GM19372 (cell line): ENCODE results near the gene ATP2B3.
A peak's percentile ranks its signal among the peaks of the same experiment; 100 is the strongest.

Experiments used
- ATAC-seq: cut with Tn5 transposase; IDR thresholded peaks from one replicate; pipeline ENCODE4 v1.9.1; 2021; ENCODE audit warnings: mild to moderate bottlenecking, low read depth, moderate library complexity; ENCODE audit not compliant: unreplicated experiment

Gene ATP2B3

GRCh38 chrX:153530411-153531129 lies 13.1 kb downstream of the ATP2B3 start:
- ATAC-seq = no peak

- ATAC-seq = no peak
Measured at GRCh38 chrX:153533091-153533490, 15.6 kb downstream of the ATP2B3 start.

- no peak for ATAC-seq
Measured at GRCh38 chrX:153537080-153537479, 19.6 kb downstream of the ATP2B3 start.

GRCh38 chrX:153537526-153538295 lies 20.3 kb downstream of the ATP2B3 start:
- ATAC-seq = no peak

GRCh38 chrX:153538424-153538823 lies 21.0 kb downstream of the ATP2B3 start:
- no peak for ATAC-seq

- ATAC-seq = peak; percentile 76
Measured at GRCh38 chrX:153539171-153539978, 21.9 kb downstream of the ATP2B3 start.

- no peak for ATAC-seq
Measured at GRCh38 chrX:153539979-153540358, 22.5 kb downstream of the ATP2B3 start.

GRCh38 chrX:153544727-153545126 lies 27.3 kb downstream of the ATP2B3 start:
- ATAC-seq = no peak

GRCh38 chrX:153546386-153546785 lies 28.9 kb downstream of the ATP2B3 start:
- no peak for ATAC-seq

- ATAC-seq = no peak
Measured at GRCh38 chrX:153547195-153547594, 29.8 kb downstream of the ATP2B3 start.

- ATAC-seq = no peak
Measured at GRCh38 chrX:153549231-153549630, 31.8 kb downstream of the ATP2B3 start.

GRCh38 chrX:153549807-153550206 lies 32.4 kb downstream of the ATP2B3 start:
- ATAC-seq = no peak

- ATAC-seq = no peak
Measured at GRCh38 chrX:153551135-153551534, 33.7 kb downstream of the ATP2B3 start.

GRCh38 chrX:153554519-153555167 lies 37.2 kb downstream of the ATP2B3 start:
- no peak for ATAC-seq

- ATAC-seq = no peak
Measured at GRCh38 chrX:153556767-153557166, 39.3 kb downstream of the ATP2B3 start.

GRCh38 chrX:153557618-153558355 lies 40.3 kb downstream of the ATP2B3 start:
- ATAC-seq = no peak

- ATAC-seq = no peak
Measured at GRCh38 chrX:153560000-153560399, 42.6 kb downstream of the ATP2B3 start.

- no peak for ATAC-seq
Measured at GRCh38 chrX:153560466-153560865, 43.0 kb downstream of the ATP2B3 start.

- no peak for ATAC-seq
Measured at GRCh38 chrX:153561337-153561736, 43.9 kb downstream of the ATP2B3 start.

- ATAC-seq = no peak
Measured at GRCh38 chrX:153562546-153562945, 45.1 kb downstream of the ATP2B3 start.
